SH-SY5Y (cell line): ENCODE data around the gene ATF3.

Experiments
- GATA2 ChIP-seq: IDR thresholded peaks from 2 replicates; pipeline ENCODE4 v1.6.1; 2011; ENCODE audit warnings: mild to moderate bottlenecking, low read depth, low read length
- GATA3 ChIP-seq: IDR thresholded peaks from 2 replicates; pipeline ENCODE4 v1.6.1; 2011; ENCODE audit warnings: low read depth, mild to moderate bottlenecking, low read length, moderate library complexity

- no peak for TF ChIP-seq GATA3
- no peak for TF ChIP-seq GATA2
Measured at GRCh38 chr1:212565079-212565478, 43.5 kb upstream of the ATF3 start.
